ENCODE results near the gene PRPF39. TPM values are rescaled to one million over a fixed set of nuclear protein-coding genes. Genes with fewer than 3 reads are reported as not detected.

The PRPF39 gene
- total and polyA plus RNA-seq, 4 donors: 3.1 to 25.1 (median 15.1) TPM

- peak overlapping the region; percentile 81 to 83 for H3K27ac ChIP-seq (ENCODE audit: low read depth in 1 of 2, low read length in 2 of 2)
- peak overlapping the region; percentile 95 to 98 for H3K9ac ChIP-seq (ENCODE audit: low read depth in 1 of 2, low read length in 2 of 2)
- under 1% methylated on average over 9 of the region's 9 CpGs for WGBS
- TF ChIP-seq JUND (IDR thresholded peaks at IDR 0.05) (no peak), CTCF (IDR thresholded peaks at IDR 0.05; ENCODE audit: low read depth, low read length, missing input control) (no peak), SP1 (IDR thresholded peaks at IDR 0.05) (no peak), FOXA2 (IDR thresholded peaks at IDR 0.05) (no peak), HNF4A (conservative IDR thresholded peaks at IDR 0.05) (no peak), TAF1 (conservative IDR thresholded peaks at IDR 0.05) (no peak), ZBTB33 (IDR thresholded peaks at IDR 0.05) (no peak), RXRA (IDR thresholded peaks at IDR 0.05) (no peak), REST (IDR thresholded peaks at IDR 0.05) (no peak), RAD21 (IDR thresholded peaks at IDR 0.05) (no peak), ATF3 (IDR thresholded peaks at IDR 0.05) (no peak), GABPA (IDR thresholded peaks at IDR 0.05 in 1 of 2, conservative IDR thresholded peaks at IDR 0.05 in 1 of 2) (no peak), YY1 (IDR thresholded peaks at IDR 0.05) (no peak), MAX (IDR thresholded peaks at IDR 0.05) (no peak), EGR1 (IDR thresholded peaks at IDR 0.05; ENCODE audit: low read depth in 2 of 2) (no peak), HNF4G (IDR thresholded peaks at IDR 0.05) (no peak)
- H3K4me1 ChIP-seq (ENCODE audit: control insufficient read depth in 4 of 4, insufficient read depth in 4 of 4, low read length in 3 of 4): peaks cover 3 to 29% (median 17%) of the 10 kb centered on the region in 4 donors
- no peak for DNase-seq (ENCODE audit: low spot score)
- peak overlapping the region; percentile 60 to 97 (median 82) for H3K4me3 ChIP-seq (ENCODE audit: low read depth in 1 of 3, low read length in 3 of 3)
- no peaks in the 10 kb centered on the region for H3K27me3 ChIP-seq (ENCODE audit: control insufficient read depth in 4 of 4, insufficient read depth in 4 of 4, low read length in 3 of 4)
- H3K9me3 ChIP-seq (ENCODE audit: control insufficient read depth in 4 of 4, low read length in 3 of 4): no peaks in the 10 kb centered on the region
- H3K36me3 ChIP-seq (ENCODE audit: control insufficient read depth in 4 of 4, insufficient read depth in 3 of 4, low read depth in 1 of 4, low read length in 3 of 4): peaks cover 0 to 6% (median 0%) of the 10 kb centered on the region in 4 donors
Measured at GRCh38 chr14:45133683-45134050, 49.8 kb downstream of the PRPF39 start.

Data from liver (tissue), 9 donors.